ENCODE results near the gene PREPL.
"Not testable (repeated sequence)": the region's sequence is repeated elsewhere in the genome, so short reads cannot be mapped to it uniquely, and the experiment has no call there.

PREPL gene

GRCh38 chr2:44349506-44349905, 11.8 kb downstream of the PREPL start:
- DNase-seq = no peak

GRCh38 chr2:44348400-44348799, 12.9 kb downstream of the PREPL start:
- DNase-seq = no peak

- DNase-seq = no peak
Observed at GRCh38 chr2:44347526-44347925, 13.8 kb downstream of the PREPL start.

GRCh38 chr2:44342854-44343253, 18.4 kb downstream of the PREPL start:
- peak in 2 of 58 donors; percentile 2 to 5 for DNase-seq

GRCh38 chr2:44335806-44336538, 25.3 kb downstream of the PREPL start:
- no peak for DNase-seq

- DNase-seq = no peak
Observed at GRCh38 chr2:44333994-44334393, 27.3 kb downstream of the PREPL start.

- DNase-seq = no peak
Observed at GRCh38 chr2:44330801-44331200, 30.5 kb downstream of the PREPL start.

- no peak for DNase-seq
Observed at GRCh38 chr2:44329343-44329742, 32.0 kb downstream of the PREPL start.

GRCh38 chr2:44328750-44329149, 32.5 kb downstream of the PREPL start:
- DNase-seq = no peak

- DNase-seq = no peak
Observed at GRCh38 chr2:44326548-44327264, 34.6 kb downstream of the PREPL start.

GRCh38 chr2:44325897-44326296, 35.4 kb downstream of the PREPL start:
- no peak for DNase-seq

- DNase-seq = no peak
Observed at GRCh38 chr2:44324971-44325426, 36.3 kb downstream of the PREPL start.

GRCh38 chr2:44321360-44321759, 39.9 kb downstream of the PREPL start:
- no peak for DNase-seq

GRCh38 chr2:44320832-44321231, 40.5 kb downstream of the PREPL start:
- no peak for DNase-seq

- no peak for DNase-seq
Observed at GRCh38 chr2:44315945-44316344, 45.3 kb downstream of the PREPL start.

GRCh38 chr2:44314362-44314761, 46.9 kb downstream of the PREPL start:
- DNase-seq = no peak

- no peak for DNase-seq
Observed at GRCh38 chr2:44310287-44310686, 51.0 kb downstream of the PREPL start.

GRCh38 chr2:44305882-44306281, 55.4 kb downstream of the PREPL start:
- no peak for DNase-seq

- no peak for DNase-seq
Observed at GRCh38 chr2:44304258-44304657, 57.0 kb downstream of the PREPL start.

GRCh38 chr2:44303766-44304165, 57.5 kb downstream of the PREPL start:
- DNase-seq = not testable (repeated sequence)

- no peak for DNase-seq
Observed at GRCh38 chr2:44301111-44301510, 60.2 kb downstream of the PREPL start.

GRCh38 chr2:44299635-44300034, 61.7 kb downstream of the PREPL start:
- no peak for DNase-seq

- no peak for DNase-seq
Observed at GRCh38 chr2:44297431-44297830, 63.9 kb downstream of the PREPL start.
